Breast epithelium (tissue), 3 donors: ENCODE results near the gene ELOVL5.

Experiments used
- POLR2A ChIP-seq: fragments of 450-650 bp; IDR thresholded peaks from one replicate; pipeline ENCODE4 v1.6.1; 2016; ENCODE audit warnings: antibody characterized with exemption, mild to moderate bottlenecking, moderate library complexity
- TF ChIP-seq, protein P1 (sequence below), 3 donors: fragments of 450-650 bp; IDR thresholded peaks; one replicate each; pipeline ENCODE4 v1.5.1; 2016 to 2017; ENCODE audit warnings: antibody characterized with exemption in 3 of 3, mild to moderate bottlenecking in 3 of 3, moderate library complexity in 3 of 3

DNA sequence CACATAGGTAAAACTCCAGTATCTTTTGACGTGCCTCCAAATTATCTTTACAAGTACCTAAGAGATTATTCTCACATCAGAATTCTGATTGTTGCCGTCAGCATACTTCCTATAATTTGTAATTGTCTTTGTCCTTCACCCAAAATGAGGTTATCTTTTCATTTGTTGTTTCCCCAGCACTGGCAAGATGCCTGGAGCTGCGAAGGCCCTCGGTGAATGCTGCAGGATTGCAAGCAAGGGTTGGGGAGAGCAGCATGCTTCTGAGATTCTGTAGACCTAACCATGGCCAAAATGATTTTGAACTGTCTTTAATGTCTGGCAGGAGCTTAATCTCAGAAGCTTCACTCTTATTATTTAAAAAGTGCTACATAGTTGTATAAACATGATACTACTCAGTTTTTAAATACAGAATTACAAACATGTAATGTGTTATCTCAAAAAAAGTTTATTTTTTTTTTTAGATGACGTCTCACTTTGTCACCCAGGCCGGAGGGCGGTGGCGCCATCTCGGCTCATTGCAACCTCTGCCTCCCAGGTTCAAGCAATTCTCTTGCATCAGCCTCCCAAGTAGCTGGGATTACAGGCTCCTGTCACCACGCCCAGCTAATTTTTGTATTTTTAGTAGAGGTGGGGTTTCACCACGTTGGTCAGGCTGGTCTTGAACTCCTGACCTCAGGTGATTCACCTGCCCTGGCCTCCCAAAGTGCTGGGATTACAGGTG is 88.7 kb downstream of the ELOVL5 start:
- no peak for TF ChIP-seq POLR2A
- TF ChIP-seq, protein P1, sequence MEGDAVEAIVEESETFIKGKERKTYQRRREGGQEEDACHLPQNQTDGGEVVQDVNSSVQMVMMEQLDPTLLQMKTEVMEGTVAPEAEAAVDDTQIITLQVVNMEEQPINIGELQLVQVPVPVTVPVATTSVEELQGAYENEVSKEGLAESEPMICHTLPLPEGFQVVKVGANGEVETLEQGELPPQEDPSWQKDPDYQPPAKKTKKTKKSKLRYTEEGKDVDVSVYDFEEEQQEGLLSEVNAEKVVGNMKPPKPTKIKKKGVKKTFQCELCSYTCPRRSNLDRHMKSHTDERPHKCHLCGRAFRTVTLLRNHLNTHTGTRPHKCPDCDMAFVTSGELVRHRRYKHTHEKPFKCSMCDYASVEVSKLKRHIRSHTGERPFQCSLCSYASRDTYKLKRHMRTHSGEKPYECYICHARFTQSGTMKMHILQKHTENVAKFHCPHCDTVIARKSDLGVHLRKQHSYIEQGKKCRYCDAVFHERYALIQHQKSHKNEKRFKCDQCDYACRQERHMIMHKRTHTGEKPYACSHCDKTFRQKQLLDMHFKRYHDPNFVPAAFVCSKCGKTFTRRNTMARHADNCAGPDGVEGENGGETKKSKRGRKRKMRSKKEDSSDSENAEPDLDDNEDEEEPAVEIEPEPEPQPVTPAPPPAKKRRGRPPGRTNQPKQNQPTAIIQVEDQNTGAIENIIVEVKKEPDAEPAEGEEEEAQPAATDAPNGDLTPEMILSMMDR (IDR thresholded peaks at IDR 0.05): no peak
